ENCODE results near the gene ITGB2.
A peak's percentile ranks its signal among the peaks of the same experiment; 100 is the strongest.

The ITGB2 gene

DNA sequence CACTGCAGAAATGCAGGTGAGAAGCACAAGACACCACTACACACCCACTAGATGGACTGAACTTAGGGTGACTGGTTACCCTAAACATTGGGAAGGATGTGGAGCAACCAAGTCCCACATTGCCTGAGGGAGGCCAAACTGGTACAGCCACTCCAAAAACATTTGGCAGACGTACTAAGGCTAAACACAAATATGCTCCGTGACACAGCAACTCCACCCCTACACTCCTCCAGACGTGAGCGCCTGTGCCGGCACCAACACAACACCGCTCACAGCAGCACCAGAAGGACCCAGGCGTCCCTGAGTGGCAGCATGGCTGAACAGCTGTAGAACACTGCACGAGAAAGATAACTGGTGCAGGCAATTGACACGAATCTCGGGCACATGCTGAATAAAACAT, 61.9 kb downstream of the ITGB2 start:
- H3K9me3 ChIP-seq, result no peaks in the 10 kb centered on the region
- TF ChIP-seq, protein P1, sequence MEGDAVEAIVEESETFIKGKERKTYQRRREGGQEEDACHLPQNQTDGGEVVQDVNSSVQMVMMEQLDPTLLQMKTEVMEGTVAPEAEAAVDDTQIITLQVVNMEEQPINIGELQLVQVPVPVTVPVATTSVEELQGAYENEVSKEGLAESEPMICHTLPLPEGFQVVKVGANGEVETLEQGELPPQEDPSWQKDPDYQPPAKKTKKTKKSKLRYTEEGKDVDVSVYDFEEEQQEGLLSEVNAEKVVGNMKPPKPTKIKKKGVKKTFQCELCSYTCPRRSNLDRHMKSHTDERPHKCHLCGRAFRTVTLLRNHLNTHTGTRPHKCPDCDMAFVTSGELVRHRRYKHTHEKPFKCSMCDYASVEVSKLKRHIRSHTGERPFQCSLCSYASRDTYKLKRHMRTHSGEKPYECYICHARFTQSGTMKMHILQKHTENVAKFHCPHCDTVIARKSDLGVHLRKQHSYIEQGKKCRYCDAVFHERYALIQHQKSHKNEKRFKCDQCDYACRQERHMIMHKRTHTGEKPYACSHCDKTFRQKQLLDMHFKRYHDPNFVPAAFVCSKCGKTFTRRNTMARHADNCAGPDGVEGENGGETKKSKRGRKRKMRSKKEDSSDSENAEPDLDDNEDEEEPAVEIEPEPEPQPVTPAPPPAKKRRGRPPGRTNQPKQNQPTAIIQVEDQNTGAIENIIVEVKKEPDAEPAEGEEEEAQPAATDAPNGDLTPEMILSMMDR (IDR thresholded peaks at IDR 0.05), result no peak
- H3K4me1 ChIP-seq, result peaks cover 0 to 38% (median 20%) of the 10 kb centered on the region in 4 donors
- intact Hi-C loops (cut with DNase I; ENCODE audit: low total_unique reads), result no loop called here
- no peak overlapping the region for H3K27ac ChIP-seq
- H3K36me3 ChIP-seq, result peaks cover 65 to 98% (median 87%) of the 10 kb centered on the region in 3 donors
- H3K4me3 ChIP-seq, result no peak overlapping the region
- H3K27me3 ChIP-seq, result no peaks in the 10 kb centered on the region
- no peak for DNase-seq

DNA sequence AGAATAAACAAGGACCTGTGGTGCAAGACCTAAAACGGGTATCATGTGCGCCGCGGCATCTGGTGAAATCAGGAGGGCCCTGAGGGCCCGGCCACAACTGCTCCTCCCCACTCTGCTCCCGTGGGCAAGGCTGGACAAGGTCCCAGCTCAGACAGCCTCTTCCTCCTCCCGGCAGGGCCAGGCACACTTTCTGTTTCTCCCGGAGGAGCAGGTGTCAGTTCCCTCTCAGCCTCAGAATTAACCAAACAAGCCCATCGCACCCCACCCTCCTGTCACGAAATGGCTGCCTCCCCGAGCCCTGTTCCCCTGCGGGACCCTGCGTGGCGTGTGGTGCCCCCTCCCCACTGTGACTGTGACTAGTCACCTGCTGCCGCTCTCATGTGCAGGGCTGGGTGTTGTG, 62.4 kb downstream of the ITGB2 start:
- Histone ChIP-seq H3K4me1 (peaks cover 0 to 40% (median 20%) of the 10 kb centered on the region in 4 donors), H3K36me3 (peaks cover 63 to 98% (median 86%) of the 10 kb centered on the region in 3 donors), H3K27me3 (no peaks in the 10 kb centered on the region), H3K4me3 (no peak overlapping the region), H3K27ac (no peak overlapping the region), H3K9me3 (no peaks in the 10 kb centered on the region)
- TF ChIP-seq, protein P1 (IDR thresholded peaks at IDR 0.05), result no peak
- intact Hi-C loops (cut with DNase I; ENCODE audit: low total_unique reads), result no loop called here
- DNase-seq, result no peak

DNA sequence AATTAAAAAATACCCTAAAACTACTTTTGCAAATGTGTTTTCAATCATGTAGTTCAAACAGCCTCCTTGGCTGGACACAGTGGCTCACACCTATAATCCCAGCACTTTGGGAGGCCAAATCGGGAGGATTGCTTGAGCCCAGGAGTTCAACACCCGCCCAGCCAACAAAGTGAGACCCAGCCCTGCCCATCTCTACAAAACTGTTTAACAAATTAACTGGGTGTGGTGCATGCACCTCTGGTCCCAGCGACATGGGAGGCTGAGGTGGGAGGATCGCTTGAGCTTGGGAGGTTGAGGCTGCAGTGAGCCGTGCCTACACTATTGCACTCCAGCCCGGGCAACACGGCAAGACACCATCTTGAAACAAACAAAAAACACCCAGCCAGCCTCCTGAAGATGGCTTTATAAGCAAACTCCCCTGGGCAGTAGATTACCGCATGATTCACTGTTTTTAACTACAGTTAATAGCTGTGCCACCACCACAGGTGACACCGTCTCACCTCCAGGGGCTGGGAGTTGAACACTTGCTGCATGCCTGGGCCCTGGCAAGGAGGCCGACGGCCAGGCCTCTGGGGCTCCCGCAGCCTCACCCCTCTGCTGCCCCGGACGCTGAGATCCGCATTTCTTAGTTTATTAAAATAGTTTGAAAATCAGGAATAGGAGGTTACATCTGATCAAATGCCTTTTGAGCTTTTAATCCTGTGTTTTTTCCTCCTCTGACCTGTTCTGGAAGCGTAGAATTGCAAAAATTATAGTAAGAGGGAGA, 63.4 kb downstream of the ITGB2 start:
- peaks cover 60 to 98% (median 90%) of the 10 kb centered on the region in 3 donors for H3K36me3 ChIP-seq
- TF ChIP-seq, protein P1 (IDR thresholded peaks at IDR 0.05), result no peak
- intact Hi-C loops (cut with DNase I; ENCODE audit: low total_unique reads), result no loop called here

DNA sequence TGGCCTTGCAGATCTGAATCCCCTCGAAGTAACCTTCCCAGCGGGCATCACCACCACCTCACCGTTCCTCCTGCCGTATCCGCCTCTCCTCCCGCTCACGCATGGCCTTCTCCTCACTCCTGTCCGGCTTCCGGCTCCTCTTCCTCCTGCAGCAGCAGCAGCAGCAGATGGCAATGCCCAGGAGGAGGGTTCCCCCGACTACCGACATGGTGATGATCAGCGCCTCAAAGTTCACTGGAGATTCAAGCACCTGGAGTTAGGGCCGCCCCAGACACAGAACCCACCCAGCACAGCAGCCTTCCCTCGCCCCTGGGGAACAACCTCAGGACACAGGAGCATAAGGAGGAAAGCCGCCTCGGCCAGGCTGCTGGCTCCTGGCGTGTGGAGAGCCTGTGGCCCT, 64.6 kb downstream of the ITGB2 start:
- H3K27me3 ChIP-seq, result no peaks in the 10 kb centered on the region
- no peak for DNase-seq
- peaks cover 0 to 29% (median 11%) of the 10 kb centered on the region in 4 donors for H3K4me1 ChIP-seq
- no peak overlapping the region for H3K27ac ChIP-seq
- H3K4me3 ChIP-seq, result no peak overlapping the region
- H3K9me3 ChIP-seq, result no peaks in the 10 kb centered on the region
- TF ChIP-seq, protein P1 (IDR thresholded peaks at IDR 0.05), result no peak
- H3K36me3 ChIP-seq, result peaks cover 66 to 98% (median 93%) of the 10 kb centered on the region in 3 donors
- intact Hi-C loops (cut with DNase I; ENCODE audit: low total_unique reads), result no loop called here

More for the DNA sequence above, 63.4 kb downstream of the ITGB2 start:
- DNase-seq, result no peak
- no peak overlapping the region for H3K27ac ChIP-seq
- H3K4me1 ChIP-seq, result peaks cover 0 to 40% (median 17%) of the 10 kb centered on the region in 4 donors
- no peaks in the 10 kb centered on the region for H3K9me3 ChIP-seq
- no peak overlapping the region for H3K4me3 ChIP-seq
- H3K27me3 ChIP-seq, result no peaks in the 10 kb centered on the region

DNA sequence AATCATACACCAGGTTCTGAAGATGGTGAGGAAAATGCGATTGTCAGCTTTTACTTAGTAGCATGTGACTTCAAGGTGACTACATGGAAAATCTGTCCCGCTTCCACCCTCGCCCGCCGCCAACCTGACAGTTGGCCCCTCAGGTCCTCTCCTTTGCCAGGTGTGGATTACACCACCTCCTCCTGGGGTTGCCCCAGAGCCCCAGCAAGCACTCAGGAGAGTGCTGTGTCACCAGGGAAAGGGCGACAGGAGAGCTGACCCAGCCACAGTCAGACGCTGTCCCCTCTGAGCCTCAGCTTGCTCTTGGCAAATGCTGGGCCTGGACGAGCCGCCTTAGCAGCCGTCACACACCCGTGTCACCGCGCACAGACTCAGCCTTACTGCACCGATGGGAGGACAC, 65.1 kb downstream of the ITGB2 start:
- H3K4me1 ChIP-seq, result peaks cover 0 to 24% (median 8%) of the 10 kb centered on the region in 4 donors
- H3K27me3 ChIP-seq, result no peaks in the 10 kb centered on the region
- intact Hi-C loops (cut with DNase I; ENCODE audit: low total_unique reads), result no loop called here
- peak in 1 of 2 donors; percentile 4 for DNase-seq
- TF ChIP-seq, protein P1 (IDR thresholded peaks at IDR 0.05), result no peak
- no peak overlapping the region for H3K4me3 ChIP-seq
- no peaks in the 10 kb centered on the region for H3K9me3 ChIP-seq
- H3K36me3 ChIP-seq, result peaks cover 71 to 98% (median 93%) of the 10 kb centered on the region in 3 donors
- H3K27ac ChIP-seq, result no peak overlapping the region
